Germinal center (tissue), 1 donor: ENCODE results near the gene AQP3.
"Not testable (repeated sequence)": the region's sequence is repeated elsewhere in the genome, so short reads cannot be mapped to it uniquely, and the experiment has no call there.

Experiments
- DNase-seq: peaks from one replicate; pipeline ENCODE4 v3.0.0; 2012; ENCODE audit warnings: mixed read lengths, low spot score

AQP3 gene

DNA sequence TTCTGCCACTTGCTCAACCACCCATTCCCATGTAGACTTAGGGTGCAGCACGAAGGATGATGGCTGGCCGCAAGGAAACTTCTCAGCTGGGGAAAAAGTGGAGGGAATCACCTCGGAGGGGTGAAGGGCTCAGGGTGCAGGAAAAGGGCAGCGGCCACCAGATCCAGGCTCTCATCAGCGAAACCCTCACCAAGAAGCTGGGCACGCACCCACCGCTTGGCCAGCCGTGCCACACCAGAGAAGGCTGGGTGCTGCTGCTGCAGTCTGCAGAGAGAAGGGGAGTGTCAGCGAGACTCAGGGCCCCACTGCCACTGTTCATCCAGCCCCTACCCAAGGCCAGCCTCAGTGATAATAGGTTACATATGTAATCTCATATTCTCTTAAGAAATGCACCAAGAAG lies 17.7 kb upstream of the AQP3 start:
- no peak for DNase-seq

DNA sequence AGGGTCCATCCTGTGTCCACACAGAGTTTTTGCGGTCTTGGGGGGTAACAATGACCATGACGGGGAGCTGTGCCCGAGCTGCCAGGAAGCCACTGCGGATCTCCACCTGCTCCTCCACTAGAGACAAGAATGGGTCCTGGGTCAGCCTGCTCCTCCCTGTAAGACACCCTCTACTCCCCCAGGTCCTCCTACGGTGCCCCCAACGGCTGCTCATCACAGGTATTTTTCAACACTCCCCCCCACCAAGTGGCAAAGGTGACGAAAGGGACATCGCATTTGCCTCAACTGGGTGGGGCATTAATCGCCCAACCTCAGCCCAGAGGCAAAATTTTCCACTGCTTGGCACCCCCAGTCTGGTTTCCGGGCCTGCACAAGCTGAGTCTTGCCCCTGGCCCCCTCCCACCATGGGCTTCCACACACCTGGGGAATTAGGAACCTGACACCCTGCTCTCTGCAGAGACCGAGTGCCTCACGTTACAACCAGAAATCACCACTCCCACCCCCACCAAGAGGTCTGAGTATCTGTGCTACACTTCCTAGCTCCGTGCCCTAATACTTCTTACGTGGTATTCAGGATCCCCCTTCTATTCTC lies 16.7 kb upstream of the AQP3 start:
- DNase-seq = no peak

- no peak for DNase-seq
These were observed 15.8 kb upstream of the AQP3 start for GRCh38 chr9:33463151-33463550.

DNA sequence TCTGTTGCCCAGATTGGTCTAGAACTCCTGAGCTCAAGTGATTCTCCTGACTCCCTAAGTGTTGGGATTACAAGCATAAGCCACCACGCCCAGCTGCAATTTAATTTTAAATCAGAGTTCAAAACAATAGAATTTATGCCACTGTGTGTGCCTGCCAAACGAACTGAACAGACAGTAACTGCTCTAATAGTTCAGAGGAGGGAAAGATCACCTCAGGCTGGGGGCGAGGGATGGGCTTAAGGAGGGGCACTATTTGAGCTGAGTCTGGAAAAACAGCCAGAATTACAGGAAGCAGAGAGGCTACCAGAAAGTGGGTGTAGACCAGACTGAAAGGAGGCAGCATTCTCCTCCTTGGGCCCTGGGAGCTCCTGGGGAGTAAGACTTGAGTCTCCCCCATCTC lies 14.1 kb upstream of the AQP3 start:
- DNase-seq = no peak

GRCh38 chr9:33460854-33461253 lies 13.5 kb upstream of the AQP3 start:
- no peak for DNase-seq

DNA sequence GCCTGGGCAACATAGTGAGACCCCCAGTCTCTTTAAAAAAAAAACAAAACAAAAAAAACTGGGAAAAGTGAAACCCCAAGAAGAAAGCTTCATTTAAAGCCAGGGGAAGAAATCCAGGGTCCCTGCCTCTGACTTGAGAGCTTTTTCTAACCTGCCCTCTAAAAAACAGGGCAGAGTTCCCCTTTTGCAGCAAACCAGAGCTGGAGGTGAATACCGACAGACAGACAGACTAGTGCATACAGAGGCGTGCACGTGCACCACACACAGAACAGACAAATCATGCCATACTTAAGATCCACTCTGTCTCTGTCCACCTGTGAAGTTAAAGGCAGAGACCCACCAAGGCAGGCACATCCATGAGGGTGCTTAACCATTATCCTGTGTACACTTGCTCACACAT lies 11.7 kb upstream of the AQP3 start:
- DNase-seq = no peak

- DNase-seq = peak; percentile 23
These were observed 11.1 kb upstream of the AQP3 start for GRCh38 chr9:33458444-33458843.

- DNase-seq = no peak
These were observed 8.6 kb upstream of the AQP3 start for GRCh38 chr9:33455945-33456344.

DNA sequence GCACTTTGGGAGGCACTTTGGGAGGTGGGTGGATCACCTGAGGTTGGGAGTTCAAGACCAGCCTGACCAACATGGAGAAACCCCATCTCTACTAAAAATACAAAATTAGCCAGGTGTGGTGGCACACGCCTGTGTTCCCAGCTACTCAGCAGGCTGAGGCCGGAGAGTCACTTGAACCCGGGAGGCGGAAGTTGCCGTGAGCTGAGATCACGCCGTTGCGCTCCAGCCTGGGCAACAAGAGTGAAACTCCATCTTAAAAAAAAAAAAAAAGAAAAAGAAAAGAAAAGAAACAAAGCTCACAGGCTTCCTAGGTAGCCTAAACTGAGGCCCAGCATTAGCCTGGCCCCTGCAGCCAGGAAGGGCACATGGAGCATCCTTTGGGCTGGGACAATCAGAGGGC lies 8.1 kb upstream of the AQP3 start:
- not testable (repeated sequence) for DNase-seq

DNA sequence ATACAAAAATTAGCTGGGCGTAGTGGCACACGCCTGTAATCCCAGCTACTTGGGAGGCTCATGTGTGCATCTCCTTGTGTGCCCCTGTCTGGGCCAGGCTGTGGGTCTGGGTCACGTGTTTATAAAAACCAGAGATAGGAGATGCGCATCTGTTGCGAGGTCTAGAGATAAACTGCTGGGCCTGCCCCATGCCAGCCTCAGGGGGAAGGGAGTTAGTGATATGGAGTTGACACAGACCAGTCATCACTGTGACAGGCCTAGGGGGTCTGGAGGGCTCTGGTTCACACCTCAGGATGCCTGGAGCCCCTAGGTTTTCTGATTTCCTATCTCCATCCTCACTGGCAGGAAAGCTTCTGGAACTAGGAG lies 7.3 kb upstream of the AQP3 start:
- DNase-seq = not testable (repeated sequence)

DNA sequence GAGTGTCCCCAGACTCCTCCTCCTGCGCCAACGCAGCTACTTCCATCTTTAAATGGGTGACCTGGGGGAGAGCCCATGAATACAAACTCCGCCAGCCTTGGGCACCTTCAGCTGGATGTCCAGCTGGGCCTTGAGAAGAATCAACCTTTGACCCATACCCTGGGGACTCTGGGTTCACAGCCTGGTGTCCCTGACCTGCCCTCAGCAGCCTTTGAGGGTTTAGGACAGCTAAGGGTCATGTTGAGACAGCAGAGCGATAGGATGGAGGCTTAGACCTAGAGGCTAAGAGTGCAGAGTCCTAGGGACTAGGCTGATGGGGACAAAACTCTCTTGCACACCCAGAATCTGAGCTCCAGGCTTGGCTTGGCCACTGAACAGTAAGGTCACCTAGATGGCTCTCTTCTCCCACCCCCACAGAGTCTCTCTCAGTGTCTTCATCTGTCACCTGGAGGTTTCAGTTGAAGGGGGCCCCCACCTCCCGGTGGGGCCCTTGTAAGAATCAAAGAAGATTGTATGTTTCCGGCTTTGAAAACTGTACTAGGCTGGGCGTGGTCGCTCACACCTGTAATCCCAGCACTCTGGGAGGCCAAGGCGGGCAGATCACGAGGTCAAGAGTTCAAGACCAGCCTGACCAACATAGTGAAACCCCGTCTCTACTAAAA lies 6.7 kb upstream of the AQP3 start:
- no peak for DNase-seq

DNA sequence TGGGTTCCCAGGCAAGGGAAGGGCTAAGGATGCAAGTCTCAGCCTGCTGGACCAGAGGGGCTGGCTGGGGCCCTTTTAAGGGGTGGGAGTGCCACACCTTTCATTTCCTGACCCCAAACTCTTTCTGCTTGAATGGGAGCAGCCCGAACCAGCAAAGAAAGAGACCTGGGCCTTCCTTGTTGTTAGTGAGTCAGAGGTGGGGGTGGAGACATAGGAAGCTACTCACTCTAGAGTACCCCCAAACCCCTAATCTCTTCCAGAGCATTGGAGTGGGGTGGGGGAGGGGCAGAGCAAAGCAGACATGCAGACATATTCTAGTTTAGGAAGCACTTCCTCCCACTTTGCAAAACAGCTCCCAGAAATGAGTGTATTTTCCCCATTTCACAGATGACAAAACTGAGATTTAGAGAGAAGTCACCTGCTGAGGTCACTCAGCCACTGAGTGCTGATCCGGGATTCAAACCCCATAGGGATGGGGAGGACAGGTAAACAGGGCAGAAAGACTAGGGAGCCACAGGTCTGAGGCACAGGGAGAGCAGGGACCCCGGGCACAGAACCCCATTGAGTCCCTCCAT lies 6.0 kb upstream of the AQP3 start:
- no peak for DNase-seq

GRCh38 chr9:33452828-33453271 lies 5.5 kb upstream of the AQP3 start:
- DNase-seq = peak; percentile 59

DNA sequence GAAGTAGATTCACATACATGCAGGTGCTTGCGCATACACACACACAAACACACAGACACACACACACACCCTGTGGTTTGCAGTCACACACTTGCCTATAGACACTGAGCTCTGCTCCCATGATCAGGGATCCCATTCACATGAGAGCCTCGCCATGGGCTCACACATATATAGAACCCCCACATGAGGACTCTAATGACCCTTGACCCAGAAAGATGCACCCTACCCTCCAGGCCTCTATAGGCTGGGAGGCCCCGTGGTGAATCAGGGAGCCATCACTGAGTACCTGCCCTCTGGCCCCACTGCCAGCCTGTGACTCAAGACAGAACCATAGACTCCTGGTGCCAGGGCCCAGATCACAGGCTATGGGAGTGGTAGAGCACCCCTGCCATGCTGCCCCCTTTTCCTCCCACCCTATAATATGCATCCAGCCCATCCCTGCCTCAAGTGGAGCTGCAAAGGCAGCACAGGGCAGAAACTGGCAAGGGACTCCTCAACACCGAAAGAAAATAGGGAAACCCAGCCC lies 3.3 kb upstream of the AQP3 start:
- no peak for DNase-seq

DNA sequence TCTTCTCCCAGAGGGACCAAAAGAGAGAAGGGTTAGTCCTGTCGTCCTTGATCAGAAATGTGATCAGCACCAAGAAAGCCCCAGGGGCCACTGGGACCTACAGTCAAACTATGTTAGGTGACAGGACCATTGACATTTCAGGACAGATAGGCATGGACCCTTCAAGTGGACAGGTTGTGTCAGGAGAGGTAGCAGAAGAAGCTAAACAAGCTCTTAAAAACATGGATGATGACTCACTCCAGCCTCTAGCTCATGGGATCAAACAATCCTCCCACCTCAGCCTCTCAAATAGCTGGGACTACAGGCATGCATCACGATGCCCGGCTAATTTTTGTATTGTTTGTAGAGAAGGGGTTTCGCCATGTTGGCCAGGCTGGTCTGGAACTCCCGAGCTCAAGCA lies 2.3 kb upstream of the AQP3 start:
- no peak for DNase-seq

DNA sequence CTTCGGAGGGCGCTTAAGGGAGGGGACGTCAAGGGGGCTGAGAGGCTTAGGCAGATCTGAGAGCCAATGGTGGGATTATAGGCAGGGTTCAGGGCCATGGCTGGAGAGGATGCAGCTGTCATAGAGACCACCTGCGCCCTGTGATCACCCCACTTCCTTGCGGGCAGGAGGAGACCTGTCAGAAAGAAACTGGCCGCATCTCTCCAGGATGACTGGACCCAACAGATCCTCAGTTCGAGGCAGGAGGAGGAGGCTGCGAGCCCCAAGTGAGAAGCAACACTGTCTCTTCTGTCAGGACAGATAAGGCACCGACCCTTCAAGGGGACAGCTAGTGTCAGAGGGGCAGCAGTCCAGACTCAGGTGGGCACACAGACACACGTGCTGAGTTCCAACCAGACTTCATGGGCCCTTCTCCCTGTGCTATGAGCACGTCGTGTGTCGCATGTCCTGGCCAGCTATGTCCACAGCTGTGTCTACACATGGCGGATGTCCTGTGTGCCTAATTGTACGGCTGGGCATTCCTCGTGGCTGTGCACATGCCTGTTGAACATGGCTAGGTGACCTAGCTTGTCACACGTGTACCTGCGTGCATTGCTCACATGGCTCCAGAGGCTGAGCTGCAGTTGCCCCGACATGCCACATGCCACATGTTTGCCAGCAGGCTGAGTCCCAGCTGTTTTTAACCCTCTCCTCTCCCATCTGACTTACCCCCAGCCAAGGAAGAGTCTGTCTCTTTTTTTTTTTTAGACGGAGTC lies 583 bp upstream of the AQP3 start:
- no peak for DNase-seq

- DNase-seq = peak; percentile 38
These were observed 1.0 kb downstream of the AQP3 start for GRCh38 chr9:33446240-33446945.

DNA sequence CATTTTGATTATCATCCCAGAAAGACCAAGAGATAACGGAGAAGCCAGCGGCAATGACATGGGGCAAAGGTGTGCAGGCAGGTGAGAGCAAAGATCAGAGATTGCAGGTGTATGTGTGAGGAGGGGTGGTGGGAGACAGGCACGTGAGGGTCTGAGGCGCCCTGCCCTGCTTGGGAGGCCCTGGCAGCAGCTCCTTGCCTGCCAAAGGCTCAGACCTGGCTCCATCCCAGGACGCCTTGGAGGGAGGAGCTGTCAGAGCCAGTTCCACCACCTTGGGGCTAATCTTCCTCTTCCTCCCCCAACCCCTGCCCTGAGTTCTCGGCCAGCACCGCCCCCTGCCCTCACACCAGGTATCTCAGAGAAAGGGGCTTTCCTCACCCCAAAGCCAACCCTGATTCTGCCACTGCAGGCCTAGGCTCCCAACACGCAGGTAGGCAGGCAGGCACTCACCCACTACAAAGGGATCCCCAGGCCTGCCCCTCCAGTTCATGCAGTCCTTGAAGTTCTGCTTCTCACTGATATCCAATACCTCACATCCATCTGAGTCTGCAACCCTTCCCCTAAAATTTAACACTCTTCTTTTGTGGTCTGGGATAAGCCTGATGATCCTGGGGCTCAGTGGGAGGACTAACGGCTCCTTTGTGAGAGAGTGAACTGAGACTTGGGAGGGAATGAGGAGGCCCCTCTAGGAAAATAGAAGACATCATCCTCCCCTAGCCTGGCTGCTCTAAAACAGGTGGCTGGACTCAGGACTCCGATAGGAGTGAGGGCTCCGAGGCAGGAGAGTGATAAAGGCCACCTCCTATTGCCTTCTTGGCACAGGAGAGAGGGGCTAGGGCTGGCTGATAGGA lies 1.8 kb downstream of the AQP3 start:
- no peak for DNase-seq

DNA sequence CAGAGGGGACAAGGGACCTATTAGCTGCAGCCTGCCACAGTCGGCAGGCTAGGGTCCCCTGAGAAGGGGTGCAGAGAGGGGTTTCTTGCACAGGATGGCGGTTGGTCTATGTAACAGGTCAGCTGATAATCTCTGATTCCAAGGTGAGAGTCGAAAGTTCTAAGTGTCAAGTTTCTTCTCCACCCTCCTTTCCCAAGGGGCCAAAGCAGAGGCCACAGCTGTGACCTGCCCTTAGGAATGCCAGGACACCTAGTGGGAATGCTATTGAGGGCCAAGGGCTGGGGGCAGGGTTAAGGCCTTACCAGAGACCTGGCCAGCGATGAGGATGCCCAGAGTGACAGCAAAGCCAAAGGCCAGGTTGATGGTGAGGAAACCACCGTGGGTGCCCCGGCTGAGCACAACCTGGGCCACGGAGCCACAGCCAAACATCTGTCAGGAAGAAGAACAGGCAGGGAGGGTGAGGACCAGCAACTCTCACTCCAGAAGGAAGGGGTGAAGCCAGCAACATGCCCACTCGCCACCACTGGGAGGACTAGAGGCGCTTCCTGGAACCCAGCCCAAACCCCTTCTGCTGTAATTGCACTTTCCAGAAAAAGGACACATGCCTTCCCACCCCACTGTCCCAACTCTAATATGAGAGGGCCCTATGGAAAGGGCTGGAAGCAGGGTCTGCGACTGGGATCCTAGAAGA lies 3.8 kb downstream of the AQP3 start:
- DNase-seq = no peak

GRCh38 chr9:33443047-33443446 lies 4.3 kb downstream of the AQP3 start:
- no peak for DNase-seq

GRCh38 chr9:33442125-33442524 lies 5.3 kb downstream of the AQP3 start:
- no peak for DNase-seq
